HCT116 (cell line): ENCODE measurements around the gene SEMA4B. TPM values are rescaled to one million over a fixed set of nuclear protein-coding genes. Genes with fewer than 3 reads are reported as not detected.

Source experiments
- ATAC-seq: fragments of 200-7000 bp; cut with Tn5 transposase; 2 replicates; pipeline ENCODE4 v1.9.1; 2020; ENCODE audit warnings: mild to moderate bottlenecking, moderate library complexity
- BruUV-seq: library from RNA; stranded (reverse); fragments of 400-500 nt; replicated peaks from 2 replicates; lab custom pipeline; 2021; lab: Mats Ljungman, UMichigan
- CTCF ChIA-PET: fragments of 300-600 bp; sonication (Branson Sonifier 250); formaldehyde crosslinking; loops from one replicate; lab custom pipeline; 2021; ENCODE audit warnings: antibody characterized with exemption; lab: Charles Lee
- POLR2A ChIA-PET: fragments of 300-600, 350-600 bp; sonication (Branson Sonifier 250); formaldehyde crosslinking; loops from one replicate; lab custom pipeline; 2021; ENCODE audit warnings: antibody characterized with exemption; lab: Charles Lee
- RAD21 ChIA-PET, 2 experiments: fragments of 300-600 bp; sonication (Branson Sonifier 250); formaldehyde crosslinking; loops; one replicate each; lab custom pipeline; 2023; ENCODE audit warnings: low total read pairs in 2 of 2; ENCODE audit not compliant: uncharacterized antibody in 2 of 2, unreplicated experiment in 2 of 2, low non-redundant PET in 1 of 2; lab: Charles Lee
- DNase-seq: peaks from one replicate; pipeline ENCODE4 v3.0.0-alpha.2; 2010; ENCODE audit warnings: low read depth, low spot score
- H2AFZ ChIP-seq: fragments of 200-600 bp; shearing (Covaris generic), sonication (generic); 2 replicates; pipeline ENCODE4 v1.6.1; 2017; ENCODE audit warnings: low read depth, mixed run types, mixed read lengths, antibody characterized with exemption, low read length; ENCODE audit not compliant: poor library complexity, severe bottlenecking
- H3K27ac ChIP-seq: 2 replicates; pipeline ENCODE4 v1.5.1; 2012; ENCODE audit warnings: low read depth, low read length
- H3K27me3 ChIP-seq: fragments of 200-600 bp; sonication (generic); 2 replicates; pipeline ENCODE4 v1.6.1; 2016; ENCODE audit warnings: mixed run types, low read length, mixed read lengths; ENCODE audit not compliant: insufficient read depth
- H3K36me3 ChIP-seq, 2 experiments: fragments of 200-500 bp in 1 of 2; fragments of 200-600 bp in 1 of 2; sonication (Bioruptor generic) in 1 of 2; sonication (generic) in 1 of 2; 2 replicates each; pipeline versions ENCODE4 v1.5.1 to v1.6.1; 2014 to 2016; ENCODE audit warnings: low read length in 2 of 2, inconsistent platforms in 1 of 2, mixed read lengths in 1 of 2, mixed run types in 1 of 2; ENCODE audit not compliant: insufficient read depth in 2 of 2, control insufficient read depth in 1 of 2
- H3K4me1 ChIP-seq, 2 experiments: fragments of 200-600 bp in 1 of 2; sonication (generic) in 1 of 2; 2 replicates each; pipeline versions ENCODE4 v1.5.1 to v1.6.1; 2012 to 2017; ENCODE audit warnings: low read length in 2 of 2, inconsistent platforms in 1 of 2, mild to moderate bottlenecking in 1 of 2, mixed read lengths in 1 of 2, mixed run types in 1 of 2, moderate library complexity in 1 of 2; ENCODE audit not compliant: insufficient read depth in 2 of 2, control insufficient read depth in 1 of 2
- H3K4me2 ChIP-seq: fragments of 200-600 bp; sonication (generic); 2 replicates; pipeline ENCODE4 v1.6.1; 2017; ENCODE audit warnings: mixed run types, low read length, mixed read lengths
- H3K4me3 ChIP-seq, 2 experiments: fragments of 200-600 bp in 1 of 2; sonication (generic) in 1 of 2; replicated peaks in 1 of 2; 2 replicates each; pipeline ENCODE4 v1.5.1; 2011 to 2016; ENCODE audit warnings: low read length in 2 of 2, control low read depth in 1 of 2, low read depth in 1 of 2, mild to moderate bottlenecking in 1 of 2, mixed read lengths in 1 of 2, mixed run types in 1 of 2
- H3K79me2 ChIP-seq: fragments of 200-600 bp; sonication (generic); 2 replicates; pipeline ENCODE4 v1.6.1; 2017; ENCODE audit warnings: mild to moderate bottlenecking, mixed run types, low read length, moderate library complexity, mixed read lengths; ENCODE audit not compliant: insufficient read depth
- H3K9ac ChIP-seq: fragments of 200-600 bp; sonication (generic); 2 replicates; pipeline ENCODE4 v1.6.1; 2016; ENCODE audit warnings: low read length, mixed read lengths
- H3K9me2 ChIP-seq: fragments of 200-600 bp; sonication (generic), shearing (Covaris generic); 2 replicates; pipeline ENCODE4 v1.6.1; 2017; ENCODE audit warnings: mixed run types, mild to moderate bottlenecking, moderate library complexity; ENCODE audit not compliant: insufficient read depth
- H3K9me3 ChIP-seq, 2 experiments: fragments of 200-500 bp in 1 of 2; fragments of 200-600 bp in 1 of 2; sonication (Bioruptor generic) in 1 of 2; sonication (generic) in 1 of 2; 2 replicates each; pipeline ENCODE4 v1.6.1; 2014 to 2017; ENCODE audit warnings: low read length in 2 of 2, mixed read lengths in 2 of 2, inconsistent platforms in 1 of 2, low read depth in 1 of 2, mild to moderate bottlenecking in 1 of 2, mixed run types in 1 of 2, moderate library complexity in 1 of 2; ENCODE audit not compliant: control insufficient read depth in 1 of 2, insufficient read depth in 1 of 2
- H4K20me1 ChIP-seq: fragments of 200-600 bp; sonication (generic), shearing (Covaris generic); 2 replicates; pipeline ENCODE4 v1.6.1; 2017; ENCODE audit warnings: mixed run types, mild to moderate bottlenecking, moderate library complexity; ENCODE audit not compliant: insufficient read depth
- CBX3 ChIP-seq: IDR thresholded peaks from 2 replicates; pipeline ENCODE4 v1.6.1; 2012; ENCODE audit warnings: low read depth
- FOSL1 ChIP-seq: IDR thresholded peaks from 2 replicates; pipeline ENCODE4 v1.6.1; 2012; ENCODE audit warnings: low read depth
- POLR2AphosphoS5 ChIP-seq: IDR thresholded peaks from 2 replicates; pipeline ENCODE4 v1.6.1; 2011; ENCODE audit warnings: mild to moderate bottlenecking, low read depth, low read length, moderate library complexity
- SP1 ChIP-seq: IDR thresholded peaks from 2 replicates; pipeline ENCODE4 v1.6.1; 2012; ENCODE audit warnings: low read depth
- YY1 ChIP-seq: IDR thresholded peaks from 2 replicates; pipeline ENCODE4 v1.6.1; 2011; ENCODE audit warnings: low read length, low read depth, moderate library complexity, mild to moderate bottlenecking; ENCODE audit not compliant: insufficient replicate concordance; ENCODE audit errors: extremely low read depth
- intact Hi-C: fragments of 100-400 bp; cut with micrococcal nuclease; formaldehyde crosslinking; loops from 2 replicates; pipeline ENCODE4 v1.10.0; 2022
- total RNA-seq: library from RNA; stranded (reverse); gene quantifications from one replicate; pipeline ENCODE4 v1.2.1, GENCODE V29; 2021; ENCODE audit not compliant: unreplicated experiment
- TF ChIP-seq, protein P1 (sequence below): IDR thresholded peaks from 2 replicates; pipeline ENCODE4 v1.6.1; 2011; ENCODE audit warnings: mild to moderate bottlenecking, low read length, moderate library complexity; ENCODE audit not compliant: insufficient replicate concordance; ENCODE audit errors: extremely low read depth
- TF ChIP-seq, protein P2 (sequence below), 3 experiments: fragments of 200-600 bp in 1 of 3; sonication (generic) in 1 of 3; IDR thresholded peaks in 2 of 3; conservative IDR thresholded peaks in 1 of 3; 2 replicates each; pipeline ENCODE4 v1.5.1; 2012 to 2017; ENCODE audit warnings: low read depth in 2 of 3, low read length in 2 of 3, antibody characterized with exemption in 1 of 3, borderline replicate concordance in 1 of 3, control low read depth in 1 of 3, mild to moderate bottlenecking in 1 of 3, mixed read lengths in 1 of 3, mixed run types in 1 of 3, moderate library complexity in 1 of 3; ENCODE audit not compliant: insufficient read depth in 1 of 3

Gene SEMA4B
- total RNA-seq, 1 experiment from 2014 or later, result 98.6 TPM

DNA sequence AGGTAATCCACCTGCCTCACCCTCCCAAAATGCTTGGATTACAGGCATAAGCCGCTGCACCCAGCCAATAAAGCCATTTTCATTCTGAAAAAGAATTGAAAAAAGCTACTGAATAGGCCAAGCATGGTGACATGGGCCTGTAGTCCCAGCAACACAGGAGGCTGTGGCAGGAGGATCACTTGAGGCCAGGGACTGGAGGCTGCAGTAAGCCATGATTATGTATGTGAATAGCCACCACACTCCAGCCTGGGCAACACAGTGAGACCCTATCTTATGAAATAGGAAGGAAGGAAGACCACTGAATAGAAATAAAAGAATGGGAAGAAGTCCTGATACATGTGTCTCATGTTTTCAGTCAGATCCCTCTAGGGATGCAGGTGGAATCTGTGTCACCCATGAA is 36.0 kb upstream of the SEMA4B start:
- Histone ChIP-seq H3K9ac (peak overlapping the region; percentile 45), H3K79me2 (no peaks in the 10 kb centered on the region), H3K9me2 (no peaks in the 10 kb centered on the region), H3K4me1 (peaks cover 38 to 80% of the 10 kb centered on the region in 2 experiments), H2AFZ (no peak overlapping the region), H3K4me2 (peak overlapping the region; percentile 68), H3K4me3 (peak overlapping the region in 1 of 2 experiments; percentile 29; a peak in 2 of 4 replicates), H4K20me1 (no peaks in the 10 kb centered on the region), H3K27ac (peak overlapping the region; percentile 90), H3K27me3 (no peaks in the 10 kb centered on the region), H3K36me3 (no peaks in the 10 kb centered on the region), H3K9me3 (no peaks in the 10 kb centered on the region)
- no peak for DNase-seq
- ATAC-seq, result no peak
- CTCF ChIA-PET, result interaction anchor here (1.0 kb wide), 1 partner anchor 56 kb away, joined by 4 read pairs; no protein-coding TSS in a partner anchor
- POLR2A ChIA-PET, result interaction anchor here (1.0 to 2.7 kb wide), 2 partner anchors 19 to 69 kb away, joined by 4 to 9 read pairs; partner anchors contain the start of genes CIB1 and GDPGP1
- BruUV-seq, result no TSS peak
- TF ChIP-seq SP1 (no peak), YY1 (no peak)
- RAD21 ChIA-PET, result interaction anchor here (0.5 to 1.1 kb wide), 3 partner anchors 23 to 153 kb away, joined by 3 to 5 read pairs (median 3); no protein-coding TSS in a partner anchor
- intact Hi-C loops, result loop anchor here (1.0 kb wide), 2 partner anchors 19 to 48 kb away; no protein-coding TSS in a partner anchor

DNA sequence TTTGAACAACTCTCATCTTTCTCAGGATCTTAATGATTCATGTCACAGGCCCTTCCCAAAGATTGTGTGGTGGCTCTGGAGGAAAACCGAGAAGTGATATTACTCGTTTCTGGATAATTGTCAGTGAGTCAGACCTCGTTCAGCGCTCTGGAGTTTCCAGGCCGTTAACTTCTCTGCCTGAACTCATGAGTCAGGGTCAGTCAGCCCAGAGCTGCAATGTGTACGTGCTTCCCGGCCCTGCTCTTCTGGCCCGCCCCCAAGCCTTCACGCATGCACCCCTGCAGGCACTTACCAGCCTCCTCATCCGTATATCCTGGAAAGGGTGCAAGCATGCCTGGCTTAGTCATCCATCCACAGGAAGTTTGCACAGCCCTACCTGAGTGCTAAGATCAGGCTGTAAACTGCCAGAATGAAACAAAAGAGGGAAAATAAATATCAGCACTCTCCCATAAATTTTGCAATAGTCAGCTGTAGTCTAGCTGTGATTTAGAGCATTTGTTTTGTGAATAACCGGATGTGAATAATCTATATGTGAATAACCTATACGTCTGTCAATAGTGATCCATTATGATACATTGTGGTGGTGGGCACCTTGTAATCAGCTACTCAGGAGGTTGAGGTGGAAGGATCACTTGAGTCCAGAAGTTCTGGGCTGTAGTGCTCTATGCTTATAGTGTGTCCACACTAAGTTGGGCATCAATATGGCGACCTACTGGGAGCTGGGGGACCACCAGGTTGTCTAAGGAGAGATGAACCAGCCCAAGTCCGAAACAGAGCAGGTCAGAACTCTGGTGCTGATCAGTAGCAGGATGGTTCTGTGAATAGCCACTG is 35.3 kb upstream of the SEMA4B start:
- peak overlapping the region; percentile 68 for H3K4me2 ChIP-seq
- no TSS peak for BruUV-seq

More for the DNA sequence above, 35.3 kb upstream of the SEMA4B start:
- ATAC-seq (peak; percentile 98), DNase-seq (peak; percentile 98)
- RAD21 ChIA-PET, result interaction anchor here (0.5 to 1.1 kb wide), 3 partner anchors 23 to 153 kb away, joined by 3 to 5 read pairs (median 3); no protein-coding TSS in a partner anchor
- Histone ChIP-seq H3K9me2 (no peaks in the 10 kb centered on the region), H3K27ac (peak overlapping the region; percentile 90), H3K4me1 (peaks cover 30 to 73% of the 10 kb centered on the region in 2 experiments), H3K27me3 (no peaks in the 10 kb centered on the region), H3K4me3 (peak overlapping the region in 1 of 2 experiments; percentile 32; a peak in 3 of 4 replicates), H4K20me1 (no peaks in the 10 kb centered on the region), H2AFZ (no peak overlapping the region), H3K9me3 (no peaks in the 10 kb centered on the region), H3K79me2 (no peaks in the 10 kb centered on the region), H3K9ac (peak overlapping the region; percentile 45), H3K36me3 (no peaks in the 10 kb centered on the region)
- POLR2A ChIA-PET, result interaction anchor here (1.0 to 2.7 kb wide), 3 partner anchors 18 to 68 kb away, joined by 3 to 9 read pairs (median 4); partner anchors contain the start of genes CIB1 and GDPGP1
- TF ChIP-seq FOSL1, result no peak
- TF ChIP-seq CBX3, result no peak
- TF ChIP-seq POLR2AphosphoS5, result peak; percentile 71
- TF ChIP-seq, protein P1, sequence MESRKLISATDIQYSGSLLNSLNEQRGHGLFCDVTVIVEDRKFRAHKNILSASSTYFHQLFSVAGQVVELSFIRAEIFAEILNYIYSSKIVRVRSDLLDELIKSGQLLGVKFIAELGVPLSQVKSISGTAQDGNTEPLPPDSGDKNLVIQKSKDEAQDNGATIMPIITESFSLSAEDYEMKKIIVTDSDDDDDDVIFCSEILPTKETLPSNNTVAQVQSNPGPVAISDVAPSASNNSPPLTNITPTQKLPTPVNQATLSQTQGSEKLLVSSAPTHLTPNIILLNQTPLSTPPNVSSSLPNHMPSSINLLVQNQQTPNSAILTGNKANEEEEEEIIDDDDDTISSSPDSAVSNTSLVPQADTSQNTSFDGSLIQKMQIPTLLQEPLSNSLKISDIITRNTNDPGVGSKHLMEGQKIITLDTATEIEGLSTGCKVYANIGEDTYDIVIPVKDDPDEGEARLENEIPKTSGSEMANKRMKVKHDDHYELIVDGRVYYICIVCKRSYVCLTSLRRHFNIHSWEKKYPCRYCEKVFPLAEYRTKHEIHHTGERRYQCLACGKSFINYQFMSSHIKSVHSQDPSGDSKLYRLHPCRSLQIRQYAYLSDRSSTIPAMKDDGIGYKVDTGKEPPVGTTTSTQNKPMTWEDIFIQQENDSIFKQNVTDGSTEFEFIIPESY, result peak; percentile 74
- TF ChIP-seq, protein P2, sequence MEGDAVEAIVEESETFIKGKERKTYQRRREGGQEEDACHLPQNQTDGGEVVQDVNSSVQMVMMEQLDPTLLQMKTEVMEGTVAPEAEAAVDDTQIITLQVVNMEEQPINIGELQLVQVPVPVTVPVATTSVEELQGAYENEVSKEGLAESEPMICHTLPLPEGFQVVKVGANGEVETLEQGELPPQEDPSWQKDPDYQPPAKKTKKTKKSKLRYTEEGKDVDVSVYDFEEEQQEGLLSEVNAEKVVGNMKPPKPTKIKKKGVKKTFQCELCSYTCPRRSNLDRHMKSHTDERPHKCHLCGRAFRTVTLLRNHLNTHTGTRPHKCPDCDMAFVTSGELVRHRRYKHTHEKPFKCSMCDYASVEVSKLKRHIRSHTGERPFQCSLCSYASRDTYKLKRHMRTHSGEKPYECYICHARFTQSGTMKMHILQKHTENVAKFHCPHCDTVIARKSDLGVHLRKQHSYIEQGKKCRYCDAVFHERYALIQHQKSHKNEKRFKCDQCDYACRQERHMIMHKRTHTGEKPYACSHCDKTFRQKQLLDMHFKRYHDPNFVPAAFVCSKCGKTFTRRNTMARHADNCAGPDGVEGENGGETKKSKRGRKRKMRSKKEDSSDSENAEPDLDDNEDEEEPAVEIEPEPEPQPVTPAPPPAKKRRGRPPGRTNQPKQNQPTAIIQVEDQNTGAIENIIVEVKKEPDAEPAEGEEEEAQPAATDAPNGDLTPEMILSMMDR (IDR thresholded peaks at IDR 0.05 in 2 of 3, conservative IDR thresholded peaks at IDR 0.05 in 1 of 3; ENCODE audit: borderline replicate concordance in 1 of 3, insufficient read depth in 1 of 3, low read depth in 2 of 3, low read length in 2 of 3), result no peak
- intact Hi-C loops, result loop anchor here (1.0 kb wide), 2 partner anchors 18 to 47 kb away; no protein-coding TSS in a partner anchor
- CTCF ChIA-PET, result interaction anchor here (1.0 to 1.1 kb wide), 2 partner anchors 49 to 55 kb away, joined by 4 read pairs; no protein-coding TSS in a partner anchor
